ENCODE data around the gene ETV2.

- TF ChIP-seq CTCF (IDR thresholded peaks at IDR 0.05), result no peak
- TF ChIP-seq POLR2A (IDR thresholded peaks at IDR 0.05), result no peak
Measured at GRCh38 chr19:35669566-35669965, 28.0 kb downstream of the ETV2 start.

Data from right lobe of liver (tissue), 4 donors.